Common myeloid progenitor, CD34-positive (primary cell): ENCODE results near the gene ERH.
A peak's percentile ranks its signal among the peaks of the same experiment; 100 is the strongest.
"Not testable (repeated sequence)": the region's sequence is repeated elsewhere in the genome, so short reads cannot be mapped to it uniquely, and the experiment has no call there.

ENCODE experiments used
- CTCF ChIA-PET: fragments of 350-600 bp; sonication (Branson Sonifier 250); formaldehyde crosslinking; loops from one replicate; lab custom pipeline; 2021; ENCODE audit warnings: antibody characterized with exemption; lab: Charles Lee
- POLR2A ChIA-PET: fragments of 350-600 bp; sonication (Branson Sonifier 250); formaldehyde crosslinking; loops from one replicate; lab custom pipeline; 2021; ENCODE audit warnings: antibody characterized with exemption; lab: Charles Lee
- DNase-seq, 3 donors: peaks; one replicate each; pipeline versions ENCODE4 v3.0.0 to v3.0.0-alpha.2; 2013
- H3K27ac ChIP-seq, 2 experiments: 1 replicate in 1 of 2; 2 replicates in 1 of 2; pipeline ENCODE4 v1.7.0; 2013; ENCODE audit warnings: inconsistent platforms in 2 of 2, low read length in 2 of 2, mild to moderate bottlenecking in 2 of 2, low read depth in 1 of 2, moderate library complexity in 1 of 2; ENCODE audit not compliant: severe bottlenecking in 2 of 2, insufficient read depth in 1 of 2, poor library complexity in 1 of 2
- H3K27me3 ChIP-seq, 5 experiments: replicated peaks in 2 of 5; 1 replicate in 3 of 5; 2 replicates in 2 of 5; pipeline versions ENCODE4 v1.6.1 to v1.7.0; 2013; ENCODE audit warnings: low read length in 4 of 5, mild to moderate bottlenecking in 2 of 5, moderate library complexity in 2 of 5, inconsistent platforms in 1 of 5; ENCODE audit not compliant: insufficient read depth in 5 of 5, control insufficient read depth in 4 of 5
- H3K36me3 ChIP-seq, 4 experiments: 1 replicate in 2 of 4; 2 replicates in 2 of 4; pipeline versions ENCODE4 v1.6.1 to v1.7.0; 2013; ENCODE audit warnings: low read length in 3 of 4, control low read depth in 1 of 4, mild to moderate bottlenecking in 1 of 4; ENCODE audit not compliant: control insufficient read depth in 4 of 4, insufficient read depth in 4 of 4
- H3K4me1 ChIP-seq, 4 experiments: 1 replicate in 3 of 4; 2 replicates in 1 of 4; pipeline versions ENCODE4 v1.6.1 to v1.7.1; 2013; ENCODE audit warnings: low read length in 3 of 4, mild to moderate bottlenecking in 3 of 4, control low read depth in 1 of 4, inconsistent platforms in 1 of 4, moderate library complexity in 1 of 4; ENCODE audit not compliant: control insufficient read depth in 4 of 4, insufficient read depth in 4 of 4; ENCODE audit errors: control extremely low read depth in 1 of 4
- H3K4me3 ChIP-seq, 7 experiments: 1 replicate in 4 of 7; 2 replicates in 3 of 7; pipeline versions ENCODE4 v1.5.1 to v1.7.0; 2013; ENCODE audit warnings: mild to moderate bottlenecking in 7 of 7, low read length in 6 of 7, moderate library complexity in 6 of 7, inconsistent platforms in 2 of 7, low read depth in 2 of 7, control low read depth in 1 of 7; ENCODE audit not compliant: insufficient read depth in 4 of 7, control insufficient read depth in 1 of 7; ENCODE audit errors: extremely low read depth in 1 of 7
- H3K9me3 ChIP-seq, 5 experiments: 1 replicate in 4 of 5; 2 replicates in 1 of 5; pipeline versions ENCODE4 v1.6.1 to v1.7.1; 2013; ENCODE audit warnings: low read length in 4 of 5, mild to moderate bottlenecking in 2 of 5, inconsistent platforms in 1 of 5, low read depth in 1 of 5, moderate library complexity in 1 of 5; ENCODE audit not compliant: control insufficient read depth in 4 of 5, insufficient read depth in 2 of 5; ENCODE audit errors: control extremely low read depth in 1 of 5
- WGBS: methylation state at CpG from one replicate; pipeline ENCODE4 v1.1.5; 2013; ENCODE audit not compliant: insufficient coverage; 5-methylcytosine and 5-hydroxymethylcytosine counted together

The ERH gene

GRCh38 chr14:69399750-69400149, 1.7 kb upstream of the ERH start:
- H3K27ac ChIP-seq, result no peak overlapping the region
- ChIA-PET POLR2A (no interaction called here), CTCF (interaction anchor here (1.0 kb wide), 1 partner anchor 15 kb away, joined by 3 read pairs; no protein-coding TSS in a partner anchor)
- H3K36me3 ChIP-seq, result peaks cover 0 to 18% (median 7%) of the 10 kb centered on the region in 4 experiments
- DNase-seq, result no peak
- peaks cover 13 to 37% (median 35%) of the 10 kb centered on the region in 4 experiments for H3K4me1 ChIP-seq
- H3K27me3 ChIP-seq, result no peaks in the 10 kb centered on the region
- peak overlapping the region in 5 of 7 experiments; percentile 33 to 96 (median 89) for H3K4me3 ChIP-seq
- peaks cover 0 to under 1% (median 0%) of the 10 kb centered on the region in 5 experiments for H3K9me3 ChIP-seq
- 98% methylated on average over 6 of the region's 8 CpGs for WGBS

- ChIA-PET CTCF (interaction anchor here (1.0 to 1.5 kb wide), 2 partner anchors 14 to 60 kb away, joined by 3 read pairs; no protein-coding TSS in a partner anchor), POLR2A (interaction anchor here (1.1 kb wide), 1 partner anchor 247 kb away, joined by 4 read pairs; no protein-coding TSS in a partner anchor)
- H3K27me3 ChIP-seq, result no peaks in the 10 kb centered on the region
- peak overlapping the region; percentile 87 to 96 (median 90) for H3K4me3 ChIP-seq
- H3K36me3 ChIP-seq, result peaks cover 0 to 27% (median 13%) of the 10 kb centered on the region in 4 experiments
- DNase-seq, result no peak
- H3K9me3 ChIP-seq, result no peaks in the 10 kb centered on the region
- peak overlapping the region; percentile 95 to 96 for H3K27ac ChIP-seq
- WGBS, result 0% methylated on average over 15 of the region's 18 CpGs
- H3K4me1 ChIP-seq, result peaks cover 13 to 37% (median 35%) of the 10 kb centered on the region in 4 experiments
Observed at GRCh38 chr14:69398818-69399210, 715 bp upstream of the ERH start.

GRCh38 chr14:69395929-69396328, 2.2 kb downstream of the ERH start:
- Histone ChIP-seq H3K4me1 (peaks cover 11 to 34% (median 32%) of the 10 kb centered on the region in 4 experiments), H3K9me3 (no peaks in the 10 kb centered on the region), H3K27me3 (no peaks in the 10 kb centered on the region), H3K4me3 (no peak overlapping the region), H3K27ac (no peak overlapping the region), H3K36me3 (peaks cover 13 to 46% (median 37%) of the 10 kb centered on the region in 4 experiments)
- POLR2A ChIA-PET, result no interaction called here
- DNase-seq, result no peak
- CTCF ChIA-PET, result interaction anchor here (1.5 kb wide), 1 partner anchor 29 kb away, joined by 3 read pairs; no protein-coding TSS in a partner anchor
- WGBS, result 97% methylated on average over 3 of the region's 4 CpGs

GRCh38 chr14:69392481-69392880, 5.6 kb downstream of the ERH start:
- Histone ChIP-seq H3K36me3 (peaks cover 24 to 70% (median 49%) of the 10 kb centered on the region in 4 experiments), H3K9me3 (no peaks in the 10 kb centered on the region), H3K4me3 (no peak overlapping the region), H3K27ac (no peak overlapping the region), H3K27me3 (no peaks in the 10 kb centered on the region), H3K4me1 (peaks cover 2 to 13% (median 10%) of the 10 kb centered on the region in 4 experiments)
- DNase-seq, result no peak
- POLR2A ChIA-PET, result no interaction called here
- WGBS, result no CpG with 5 or more reads among the region's 3 CpGs
- CTCF ChIA-PET, result no interaction called here

GRCh38 chr14:69391400-69391799, 6.7 kb downstream of the ERH start:
- H3K27me3 ChIP-seq, H3K4me1 ChIP-seq, H3K27ac ChIP-seq, H3K4me3 ChIP-seq, H3K9me3 ChIP-seq, POLR2A ChIA-PET, DNase-seq: not testable (repeated sequence)
- CTCF ChIA-PET, result interaction anchor here (0.7 to 0.9 kb wide), 2 partner anchors 22 to 293 kb away, joined by 3 read pairs; no protein-coding TSS in a partner anchor
- WGBS, result 100% methylated on average over 4 of the region's 8 CpGs
- H3K36me3 ChIP-seq, result peaks cover 28 to 76% (median 56%) of the 10 kb centered on the region in 4 experiments

- CTCF ChIA-PET, result interaction anchor here (1.3 kb wide), 1 partner anchor 20 kb away, joined by 3 read pairs; no protein-coding TSS in a partner anchor
- peaks cover 27 to 71% (median 49%) of the 10 kb centered on the region in 4 experiments for H3K36me3 ChIP-seq
- no peaks in the 10 kb centered on the region for H3K27me3 ChIP-seq
- no peak overlapping the region for H3K27ac ChIP-seq
- POLR2A ChIA-PET, result interaction anchor here (0.5 kb wide), 1 partner anchor 55 kb away, joined by 4 read pairs; no protein-coding TSS in a partner anchor
- WGBS, result 90% methylated on average over 2 of the region's 3 CpGs
- H3K4me3 ChIP-seq, result no peak overlapping the region
- DNase-seq, result no peak
- no peaks in the 10 kb centered on the region for H3K9me3 ChIP-seq
- no peaks in the 10 kb centered on the region for H3K4me1 ChIP-seq
Observed at GRCh38 chr14:69387311-69387710, 10.8 kb downstream of the ERH start.

GRCh38 chr14:69378274-69378673, 19.8 kb downstream of the ERH start:
- H3K36me3 ChIP-seq, result peaks cover 12 to 63% (median 41%) of the 10 kb centered on the region in 4 experiments
- no peaks in the 10 kb centered on the region for H3K27me3 ChIP-seq
- DNase-seq, result no peak
- ChIA-PET CTCF (no interaction called here), POLR2A (no interaction called here)
- H3K4me1 ChIP-seq, result no peaks in the 10 kb centered on the region
- H3K9me3 ChIP-seq, result peaks cover 0 to 15% (median 6%) of the 10 kb centered on the region in 5 experiments
- no peak overlapping the region for H3K27ac ChIP-seq
- no peak overlapping the region for H3K4me3 ChIP-seq
- WGBS, result no CpG with 5 or more reads among the region's 2 CpGs
